ENCODE results near the gene NRP1. TPM values are rescaled to one million over a fixed set of nuclear protein-coding genes. Genes with fewer than 3 reads are reported as not detected.

NRP1 gene
- total RNA-seq, 2 donors from 2014 or later, result 23.0 to 37.1 TPM

DNA sequence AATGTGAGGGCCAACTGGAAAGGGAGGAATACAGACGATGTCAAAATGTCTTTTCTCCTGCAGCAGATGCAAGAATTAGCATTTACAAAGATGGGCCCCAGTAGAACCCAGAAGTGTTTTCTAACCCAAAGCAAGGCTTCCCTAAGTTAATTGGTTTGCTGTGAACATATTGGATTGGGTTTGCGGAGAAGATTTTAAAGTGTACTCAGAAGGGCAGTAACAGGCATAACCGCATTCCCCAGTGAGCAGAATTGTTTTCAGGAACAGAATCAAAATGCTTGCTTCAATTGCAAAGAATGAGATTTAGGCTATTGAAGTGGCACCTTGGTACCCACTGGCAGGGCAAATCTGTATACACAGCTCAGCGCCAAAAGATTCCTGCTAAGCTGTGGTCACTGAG lies 78.0 kb downstream of the NRP1 start:
- DNase-seq (ENCODE audit: low spot score), result no peak
- H3K9me3 ChIP-seq, result no peaks in the 10 kb centered on the region
- WGBS, result 96% methylated on average over 4 of the region's 4 CpGs
- H3K4me3 ChIP-seq, result no peak overlapping the region
- H3K27ac ChIP-seq, result no peak overlapping the region
- no peak for TF ChIP-seq POLR2A (IDR thresholded peaks at IDR 0.05)
- TF ChIP-seq, protein P1, sequence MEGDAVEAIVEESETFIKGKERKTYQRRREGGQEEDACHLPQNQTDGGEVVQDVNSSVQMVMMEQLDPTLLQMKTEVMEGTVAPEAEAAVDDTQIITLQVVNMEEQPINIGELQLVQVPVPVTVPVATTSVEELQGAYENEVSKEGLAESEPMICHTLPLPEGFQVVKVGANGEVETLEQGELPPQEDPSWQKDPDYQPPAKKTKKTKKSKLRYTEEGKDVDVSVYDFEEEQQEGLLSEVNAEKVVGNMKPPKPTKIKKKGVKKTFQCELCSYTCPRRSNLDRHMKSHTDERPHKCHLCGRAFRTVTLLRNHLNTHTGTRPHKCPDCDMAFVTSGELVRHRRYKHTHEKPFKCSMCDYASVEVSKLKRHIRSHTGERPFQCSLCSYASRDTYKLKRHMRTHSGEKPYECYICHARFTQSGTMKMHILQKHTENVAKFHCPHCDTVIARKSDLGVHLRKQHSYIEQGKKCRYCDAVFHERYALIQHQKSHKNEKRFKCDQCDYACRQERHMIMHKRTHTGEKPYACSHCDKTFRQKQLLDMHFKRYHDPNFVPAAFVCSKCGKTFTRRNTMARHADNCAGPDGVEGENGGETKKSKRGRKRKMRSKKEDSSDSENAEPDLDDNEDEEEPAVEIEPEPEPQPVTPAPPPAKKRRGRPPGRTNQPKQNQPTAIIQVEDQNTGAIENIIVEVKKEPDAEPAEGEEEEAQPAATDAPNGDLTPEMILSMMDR (IDR thresholded peaks at IDR 0.05), result no peak
- no peak for TF ChIP-seq POLR2AphosphoS5 (IDR thresholded peaks at IDR 0.05)
- H3K4me1 ChIP-seq (replicated peaks), result no peaks in the 10 kb centered on the region
- no peaks in the 10 kb centered on the region for H3K27me3 ChIP-seq (replicated peaks; ENCODE audit: insufficient read depth)
- H3K36me3 ChIP-seq, result no peaks in the 10 kb centered on the region
- intact Hi-C loops (cut with DNase I), result no loop called here

DNA sequence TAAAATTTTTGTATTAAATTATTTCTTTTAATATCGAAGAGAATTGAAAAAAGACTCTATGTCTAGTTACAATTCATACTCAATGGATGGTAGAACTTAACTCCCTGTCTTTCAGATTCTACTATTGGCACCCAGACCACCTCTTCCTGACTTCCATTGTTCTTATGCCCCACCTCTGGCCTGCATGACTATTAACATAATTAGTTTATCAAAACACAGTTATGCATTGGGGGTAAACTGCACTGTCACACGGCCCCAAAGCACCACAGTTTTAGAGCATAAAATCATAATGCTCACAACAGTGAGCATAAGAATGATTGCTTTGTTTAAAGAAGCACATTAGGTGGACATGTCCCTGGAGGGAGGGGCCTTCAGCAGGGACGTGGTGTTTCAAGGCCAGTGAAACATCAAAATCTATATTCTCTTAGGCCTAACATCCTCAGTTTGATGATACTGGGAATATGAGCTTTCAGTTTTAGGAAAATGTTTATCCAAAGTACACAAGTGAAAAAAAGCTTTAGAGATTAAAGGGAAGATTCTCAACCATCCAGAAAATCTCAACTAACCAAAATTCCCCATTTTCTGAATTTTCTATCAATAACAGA lies 79.8 kb downstream of the NRP1 start:
- 71% methylated on average over 3 of the region's 3 CpGs for WGBS
- TF ChIP-seq POLR2A (IDR thresholded peaks at IDR 0.05) (no peak), POLR2AphosphoS5 (IDR thresholded peaks at IDR 0.05) (no peak)
- TF ChIP-seq, protein P1 (IDR thresholded peaks at IDR 0.05), result no peak
- Histone ChIP-seq H3K9me3 (no peaks in the 10 kb centered on the region), H3K4me1 (replicated peaks) (no peaks in the 10 kb centered on the region), H3K27me3 (replicated peaks; ENCODE audit: insufficient read depth) (no peaks in the 10 kb centered on the region), H3K4me3 (no peak overlapping the region), H3K36me3 (no peaks in the 10 kb centered on the region), H3K27ac (no peak overlapping the region)
- no peak for DNase-seq (ENCODE audit: low spot score)
- intact Hi-C loops (cut with DNase I), result no loop called here

DNA sequence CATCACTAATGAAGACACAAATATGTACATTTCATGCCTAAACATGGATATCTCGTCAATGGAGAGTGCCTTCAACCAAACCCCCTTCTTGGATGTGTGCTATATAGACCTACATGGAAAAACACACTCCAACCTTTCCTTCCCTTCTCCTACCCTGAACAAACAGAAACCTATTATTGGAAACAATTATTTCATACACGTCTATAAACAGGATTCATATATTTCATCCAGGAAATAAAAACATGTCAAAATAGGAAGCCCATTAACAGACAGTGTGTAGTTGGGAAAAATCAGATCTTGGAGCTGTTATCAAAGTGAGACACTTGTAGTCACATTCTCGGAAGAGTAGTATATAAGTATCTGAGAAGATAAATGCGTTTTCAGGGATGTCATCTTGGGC lies 81.1 kb downstream of the NRP1 start:
- WGBS, result 82% methylated on average over 4 of the region's 4 CpGs
- Histone ChIP-seq H3K4me3 (no peak overlapping the region), H3K9me3 (no peaks in the 10 kb centered on the region), H3K4me1 (replicated peaks) (no peaks in the 10 kb centered on the region), H3K27ac (no peak overlapping the region), H3K27me3 (replicated peaks; ENCODE audit: insufficient read depth) (no peaks in the 10 kb centered on the region), H3K36me3 (no peaks in the 10 kb centered on the region)
- TF ChIP-seq POLR2A (IDR thresholded peaks at IDR 0.05) (no peak), POLR2AphosphoS5 (IDR thresholded peaks at IDR 0.05) (no peak)
- TF ChIP-seq, protein P1 (IDR thresholded peaks at IDR 0.05), result no peak
- intact Hi-C loops (cut with DNase I), result no loop called here
- DNase-seq (ENCODE audit: low spot score), result no peak

DNA sequence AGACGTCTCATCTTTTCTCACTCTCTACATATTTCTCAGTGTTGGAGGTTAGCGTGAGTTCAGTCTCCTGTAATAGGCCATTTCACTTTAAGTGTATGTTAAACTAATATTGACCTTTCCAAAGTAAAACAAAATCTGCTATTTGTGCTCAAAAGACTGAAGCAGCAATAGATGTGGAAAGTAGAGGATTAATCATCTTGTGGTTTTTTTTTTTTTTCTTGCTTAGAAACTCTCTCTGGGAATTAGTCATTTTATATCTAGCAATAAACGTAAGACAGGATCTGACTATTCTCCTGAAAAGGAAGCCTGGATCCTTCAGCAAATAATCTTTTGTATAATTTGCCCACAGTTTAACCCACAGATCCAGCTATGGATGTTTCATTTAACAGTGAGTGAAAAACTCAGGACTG lies 81.7 kb downstream of the NRP1 start:
- no peak overlapping the region for H3K4me3 ChIP-seq
- H3K27me3 ChIP-seq (replicated peaks; ENCODE audit: insufficient read depth), result no peaks in the 10 kb centered on the region
- DNase-seq (ENCODE audit: low spot score), result no peak
- no peaks in the 10 kb centered on the region for H3K4me1 ChIP-seq (replicated peaks)
- TF ChIP-seq POLR2A (IDR thresholded peaks at IDR 0.05) (no peak), POLR2AphosphoS5 (IDR thresholded peaks at IDR 0.05) (no peak)
- TF ChIP-seq, protein P1 (IDR thresholded peaks at IDR 0.05), result no peak
- no peaks in the 10 kb centered on the region for H3K36me3 ChIP-seq
- H3K27ac ChIP-seq, result no peak overlapping the region
- H3K9me3 ChIP-seq, result no peaks in the 10 kb centered on the region
- intact Hi-C loops (cut with DNase I), result no loop called here
- 70% methylated on average over 3 of the region's 3 CpGs for WGBS

DNA sequence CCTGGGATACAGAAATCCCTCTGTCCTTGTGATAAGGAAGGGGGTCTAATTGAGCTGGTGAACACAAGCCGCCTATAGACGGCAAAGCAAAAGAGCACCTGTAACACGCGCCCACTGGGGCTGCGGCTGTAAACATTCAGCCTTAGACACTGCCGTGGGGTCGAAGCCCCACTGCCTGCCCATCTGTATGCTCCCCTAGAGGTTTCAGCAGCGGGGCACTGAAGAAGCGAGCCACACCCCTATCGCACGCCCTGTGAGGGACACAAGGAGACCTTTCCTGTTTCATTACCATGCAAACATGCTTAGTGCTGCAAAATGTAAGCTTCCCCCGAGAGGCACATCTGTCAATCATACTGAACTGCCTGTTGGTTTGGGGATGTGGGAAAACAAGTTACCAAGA lies 82.1 kb downstream of the NRP1 start:
- no peaks in the 10 kb centered on the region for H3K36me3 ChIP-seq

More for the DNA sequence above, 82.1 kb downstream of the NRP1 start:
- TF ChIP-seq, protein P1 (IDR thresholded peaks at IDR 0.05), result no peak
- WGBS, result 88% methylated on average over 12 of the region's 12 CpGs
- no peak for DNase-seq (ENCODE audit: low spot score)
- no peaks in the 10 kb centered on the region for H3K9me3 ChIP-seq
- no peak overlapping the region for H3K4me3 ChIP-seq
- H3K27ac ChIP-seq, result no peak overlapping the region
- intact Hi-C loops (cut with DNase I), result no loop called here
- H3K27me3 ChIP-seq (replicated peaks; ENCODE audit: insufficient read depth), result no peaks in the 10 kb centered on the region
- H3K4me1 ChIP-seq (replicated peaks), result no peaks in the 10 kb centered on the region
